Measurements from ENCODE around the gene MON1A. TPM values are rescaled to one million over a fixed set of nuclear protein-coding genes. Genes with fewer than 3 reads are reported as not detected.

The MON1A gene
- total and polyA plus RNA-seq, 7 donors: 13.7 to 37.8 (median 15.9) TPM

- intact Hi-C loops (cut with DNase I): no loop called here
- ATAC-seq (peak in 3 of 4 donors; percentile 0 to 31 (median 4)), DNase-seq (no peak)
- Histone ChIP-seq H3K36me3 (ENCODE audit: insufficient read depth in 1 of 2, low read depth in 1 of 2) (no peaks in the 10 kb centered on the region), H3K4me3 (peak overlapping the region; percentile 84), H3K4me1 (peaks cover 22% of the 10 kb centered on the region), H3K27ac (peak overlapping the region; percentile 93), H3K9me3 (no peaks in the 10 kb centered on the region), H3K27me3 (ENCODE audit: insufficient read depth in 3 of 3, low read length in 2 of 3) (no peaks in the 10 kb centered on the region)
- no peak for TF ChIP-seq CTCF (IDR thresholded peaks at IDR 0.05)
- WGBS, 3 donors: 16 to 20% (median 19%) methylated on average over 16 of the region's 16 CpGs
These were observed 618 bp upstream of the MON1A start for GRCh38 chr3:49930168-49930690.

GRCh38 chr3:49928481-49929017 lies 1.1 kb downstream of the MON1A start:
- ATAC-seq (no peak), DNase-seq (no peak)
- no peak for TF ChIP-seq CTCF (IDR thresholded peaks at IDR 0.05)
- Histone ChIP-seq H3K27ac (peak overlapping the region; percentile 93), H3K9me3 (no peaks in the 10 kb centered on the region), H3K36me3 (ENCODE audit: insufficient read depth in 1 of 2, low read depth in 1 of 2) (no peaks in the 10 kb centered on the region), H3K4me1 (peaks cover 32% of the 10 kb centered on the region), H3K27me3 (ENCODE audit: insufficient read depth in 3 of 3, low read length in 2 of 3) (no peaks in the 10 kb centered on the region), H3K4me3 (peak overlapping the region; percentile 84)
- intact Hi-C loops (cut with DNase I): no loop called here
- 85 to 92% (median 86%) methylated on average over 5 of the region's 5 CpGs for WGBS, 3 donors

- no peak overlapping the region for H3K4me3 ChIP-seq
- no peak for TF ChIP-seq CTCF (IDR thresholded peaks at IDR 0.05)
- WGBS, 3 donors: 90 to 94% (median 92%) methylated on average over 5 of the region's 5 CpGs
- DNase-seq: no peak
- intact Hi-C loops (cut with DNase I): no loop called here
- H3K4me1 ChIP-seq: peaks cover 32% of the 10 kb centered on the region
- no peak for ATAC-seq
- no peaks in the 10 kb centered on the region for H3K36me3 ChIP-seq (ENCODE audit: insufficient read depth in 1 of 2, low read depth in 1 of 2)
- no peak overlapping the region for H3K27ac ChIP-seq
- H3K9me3 ChIP-seq: no peaks in the 10 kb centered on the region
- H3K27me3 ChIP-seq (ENCODE audit: insufficient read depth in 3 of 3, low read length in 2 of 3): no peaks in the 10 kb centered on the region
These were observed 1.8 kb downstream of the MON1A start for GRCh38 chr3:49927798-49928197.

GRCh38 chr3:49926117-49926728 lies 3.4 kb downstream of the MON1A start:
- Histone ChIP-seq H3K4me3 (no peak overlapping the region), H3K36me3 (ENCODE audit: insufficient read depth in 1 of 2, low read depth in 1 of 2) (peaks cover 0 to 2% of the 10 kb centered on the region in 2 donors), H3K27ac (no peak overlapping the region), H3K4me1 (peaks cover 32% of the 10 kb centered on the region), H3K27me3 (ENCODE audit: insufficient read depth in 3 of 3, low read length in 2 of 3) (no peaks in the 10 kb centered on the region), H3K9me3 (no peaks in the 10 kb centered on the region)
- intact Hi-C loops (cut with DNase I): no loop called here
- ATAC-seq (no peak), DNase-seq (no peak)
- 84 to 92% (median 86%) methylated on average over 4 of the region's 4 CpGs for WGBS, 3 donors
- no peak for TF ChIP-seq CTCF (IDR thresholded peaks at IDR 0.05)
